IMR-90 (cell line): ENCODE data around the gene ATP13A1.

Source experiments
- BHLHE40 ChIP-seq: fragments of 150-350 bp; IDR thresholded peaks from 2 replicates; pipeline ENCODE4 v1.6.1; 2016; ENCODE audit warnings: mild to moderate bottlenecking, low read depth, low read length
- CEBPB ChIP-seq: IDR thresholded peaks from 2 replicates; pipeline ENCODE4 v1.6.1; 2012; ENCODE audit warnings: low read depth, low read length, improper control_type of control experiment
- CTCF ChIP-seq: conservative IDR thresholded peaks from 2 replicates; pipeline ENCODE4 v1.5.1; 2012; ENCODE audit warnings: mild to moderate bottlenecking, low read depth, low read length, improper control_type of control experiment
- ELK1 ChIP-seq: fragments of 150-350 bp; IDR thresholded peaks from 2 replicates; pipeline ENCODE4 v1.6.1; 2016; ENCODE audit warnings: low read depth, mild to moderate bottlenecking, low read length, moderate library complexity, borderline replicate concordance
- FOS ChIP-seq: fragments of 150-350 bp; IDR thresholded peaks from 2 replicates; pipeline ENCODE4 v1.6.1; 2016; ENCODE audit warnings: low read depth, low read length
- MAZ ChIP-seq: IDR thresholded peaks from 2 replicates; pipeline ENCODE4 v1.6.1; 2012; ENCODE audit warnings: low read depth, mild to moderate bottlenecking, low read length, improper control_type of control experiment, moderate library complexity, borderline replicate concordance
- MXI1 ChIP-seq: IDR thresholded peaks from 2 replicates; pipeline ENCODE4 v1.6.1; 2012; ENCODE audit warnings: low read depth, mild to moderate bottlenecking, low read length, moderate library complexity, borderline replicate concordance
- NFE2L2 ChIP-seq: fragments of 150-350 bp; IDR thresholded peaks from 2 replicates; pipeline ENCODE4 v1.6.1; 2016; ENCODE audit warnings: low read depth, mild to moderate bottlenecking, low read length
- POLR2A ChIP-seq: IDR thresholded peaks from 2 replicates; pipeline ENCODE4 v1.6.1; 2012; ENCODE audit warnings: mild to moderate bottlenecking, low read depth, low read length
- RAD21 ChIP-seq: IDR thresholded peaks from 2 replicates; pipeline ENCODE4 v1.6.1; 2012; ENCODE audit warnings: low read length, improper control_type of control experiment
- RCOR1 ChIP-seq: IDR thresholded peaks from 2 replicates; pipeline ENCODE4 v1.6.1; 2012; ENCODE audit warnings: mild to moderate bottlenecking, low read length, improper control_type of control experiment; ENCODE audit not compliant: insufficient replicate concordance
- RFX5 ChIP-seq: IDR thresholded peaks from 2 replicates; pipeline ENCODE4 v1.8.0; 2012; ENCODE audit warnings: low read depth, mild to moderate bottlenecking, low read length, moderate library complexity
- SMC3 ChIP-seq: fragments of 150-350 bp; IDR thresholded peaks from 2 replicates; pipeline ENCODE4 v1.6.1; 2016; ENCODE audit warnings: low read depth, mild to moderate bottlenecking, antibody characterized with exemption, low read length, moderate library complexity
- USF2 ChIP-seq: fragments of 150-350 bp; IDR thresholded peaks from 2 replicates; pipeline ENCODE4 v1.6.1; 2017; ENCODE audit warnings: mild to moderate bottlenecking, antibody characterized with exemption, low read length, low read depth

GRCh38 chr19:19636573-19637185 is 26.8 kb downstream of the ATP13A1 start:
- no peak for TF ChIP-seq SMC3
- no peak for TF ChIP-seq CTCF
- TF ChIP-seq POLR2A: no peak
- no peak for TF ChIP-seq CEBPB
- TF ChIP-seq RAD21: no peak
- no peak for TF ChIP-seq RFX5
- no peak for TF ChIP-seq BHLHE40
- no peak for TF ChIP-seq MAZ
- TF ChIP-seq NFE2L2: no peak
- TF ChIP-seq MXI1: no peak
- TF ChIP-seq FOS: no peak
- TF ChIP-seq USF2: no peak
- TF ChIP-seq ELK1: no peak
- no peak for TF ChIP-seq RCOR1
